H9 (cell line): ENCODE results near the gene DHX58. TPM values are rescaled to one million over a fixed set of nuclear protein-coding genes. Genes with fewer than 3 reads are reported as not detected.

ENCODE experiments used
- DNase-seq: peaks from one replicate; pipeline ENCODE4 v3.0.0-alpha.2; 2017
- H2AFZ ChIP-seq: one replicate; pipeline ENCODE4 v1.6.1; 2013; ENCODE audit warnings: mild to moderate bottlenecking, low read length, control low read depth, moderate library complexity
- H2AK5ac ChIP-seq: 2 replicates; pipeline ENCODE4 v1.6.1; 2013; ENCODE audit warnings: low read length, control low read depth, mixed read lengths; ENCODE audit not compliant: insufficient read length
- H2BK120ac ChIP-seq: one replicate; pipeline ENCODE4 v1.6.1; 2013; ENCODE audit warnings: low read depth, mild to moderate bottlenecking, low read length, control low read depth, inconsistent platforms; ENCODE audit not compliant: poor library complexity, severe bottlenecking
- H2BK12ac ChIP-seq: 2 replicates; pipeline ENCODE4 v1.6.1; 2013; ENCODE audit warnings: low read length, control low read depth, mixed read lengths, low read depth; ENCODE audit not compliant: insufficient read length
- H2BK15ac ChIP-seq: 2 replicates; pipeline ENCODE4 v1.6.1; 2013; ENCODE audit warnings: low read depth, low read length, control low read depth
- H2BK20ac ChIP-seq: one replicate; pipeline ENCODE4 v1.6.1; 2013; ENCODE audit warnings: low read depth, mild to moderate bottlenecking, low read length, control low read depth, inconsistent platforms; ENCODE audit not compliant: poor library complexity, severe bottlenecking
- H2BK5ac ChIP-seq: 2 replicates; pipeline ENCODE4 v1.6.1; 2013; ENCODE audit warnings: low read length, control low read depth, mixed read lengths; ENCODE audit not compliant: insufficient read length
- H3K14ac ChIP-seq: 2 replicates; pipeline ENCODE4 v1.6.1; 2013; ENCODE audit warnings: low read length, control low read depth; ENCODE audit not compliant: insufficient read depth
- H3K18ac ChIP-seq: 2 replicates; pipeline ENCODE4 v1.6.1; 2013; ENCODE audit warnings: low read depth, mild to moderate bottlenecking, mixed read lengths, low read length, control low read depth; ENCODE audit not compliant: insufficient read length
- H3K23ac ChIP-seq: 2 replicates; pipeline ENCODE4 v1.6.1; 2013; ENCODE audit warnings: low read length, control low read depth, mixed read lengths, low read depth; ENCODE audit not compliant: insufficient read length
- H3K23me2 ChIP-seq: 2 replicates; pipeline ENCODE4 v1.6.1; 2013; ENCODE audit warnings: low read depth, mild to moderate bottlenecking, mixed read lengths, low read length, control low read depth; ENCODE audit not compliant: insufficient read length, poor library complexity, severe bottlenecking
- H3K27ac ChIP-seq: 2 replicates; pipeline ENCODE4 v1.5.1; 2013; ENCODE audit warnings: low read length, control low read depth, mixed read lengths, low read depth; ENCODE audit not compliant: insufficient read length
- H3K27me3 ChIP-seq: 2 replicates; pipeline ENCODE4 v1.6.1; 2013; ENCODE audit warnings: low read length, control low read depth, inconsistent platforms; ENCODE audit not compliant: insufficient read depth
- H3K4ac ChIP-seq: 2 replicates; pipeline ENCODE4 v1.6.1; 2013; ENCODE audit warnings: low read depth, mild to moderate bottlenecking, control low read depth, inconsistent platforms, low read length, moderate library complexity
- H3K4me1 ChIP-seq: 2 replicates; pipeline ENCODE4 v1.6.1; 2013; ENCODE audit warnings: low read length, control low read depth, inconsistent platforms; ENCODE audit not compliant: insufficient read depth
- H3K4me2 ChIP-seq: 2 replicates; pipeline ENCODE4 v1.6.1; 2013; ENCODE audit warnings: low read length, control low read depth, mixed read lengths; ENCODE audit not compliant: insufficient read length, insufficient read depth
- H3K56ac ChIP-seq: 2 replicates; pipeline ENCODE4 v1.6.1; 2013; ENCODE audit warnings: low read depth, mild to moderate bottlenecking, mixed read lengths, low read length, control low read depth; ENCODE audit not compliant: insufficient read length
- H3K79me1 ChIP-seq: 2 replicates; pipeline ENCODE4 v1.6.1; 2013; ENCODE audit warnings: low read depth, mild to moderate bottlenecking, moderate library complexity, low read length, control low read depth, inconsistent platforms; ENCODE audit not compliant: insufficient read depth, poor library complexity, severe bottlenecking
- H3K79me2 ChIP-seq: 2 replicates; pipeline ENCODE4 v1.6.1; 2013; ENCODE audit warnings: low read length, control low read depth, inconsistent platforms; ENCODE audit not compliant: insufficient read depth
- H3K9ac ChIP-seq: 2 replicates; pipeline ENCODE4 v1.6.1; 2013; ENCODE audit warnings: low read length, control low read depth, mixed read lengths; ENCODE audit not compliant: insufficient read length; ENCODE audit errors: extremely low read depth
- H3K9me3 ChIP-seq: one replicate; pipeline ENCODE4 v1.6.1; 2013; ENCODE audit warnings: low read depth, low read length, inconsistent platforms; ENCODE audit not compliant: control insufficient read depth
- H3T11ph ChIP-seq: one replicate; pipeline ENCODE4 v1.6.1; 2013; ENCODE audit warnings: mild to moderate bottlenecking, low read length, control low read depth, inconsistent platforms
- H4K20me1 ChIP-seq: one replicate; pipeline ENCODE4 v1.6.1; 2013; ENCODE audit not compliant: control insufficient read depth, insufficient read length, insufficient read depth
- H4K5ac ChIP-seq: 2 replicates; pipeline ENCODE4 v1.6.1; 2013; ENCODE audit warnings: low read depth, mild to moderate bottlenecking, mixed read lengths, low read length, control low read depth; ENCODE audit not compliant: insufficient read length
- H4K8ac ChIP-seq: replicated peaks from 2 replicates; pipeline ENCODE4 v1.6.1; 2013; ENCODE audit warnings: low read length, control low read depth, mixed read lengths, low read depth; ENCODE audit not compliant: insufficient read length
- H4K91ac ChIP-seq: 2 replicates; pipeline ENCODE4 v1.6.1; 2013; ENCODE audit warnings: low read depth, mild to moderate bottlenecking, moderate library complexity, mixed read lengths, low read length, control low read depth; ENCODE audit not compliant: insufficient read length
- H3K27ac Mint-ChIP-seq, 3 experiments: 2 replicates in 2 of 3; 3 replicates in 1 of 3; pipeline ENCODE4 v1.8.0; 2020 to 2021; ENCODE audit warnings: mixed read lengths in 3 of 3, mild to moderate bottlenecking in 1 of 3, moderate library complexity in 1 of 3
- H3K27me3 Mint-ChIP-seq: 2 replicates; pipeline ENCODE4 v1.8.0; 2021; ENCODE audit warnings: low read depth, mild to moderate bottlenecking, moderate library complexity, mixed read lengths
- H3K36me3 Mint-ChIP-seq, 3 experiments: 2 replicates in 2 of 3; 3 replicates in 1 of 3; pipeline ENCODE4 v1.8.0; 2020 to 2021; ENCODE audit warnings: low read depth in 3 of 3, mixed read lengths in 3 of 3; ENCODE audit not compliant: insufficient read depth in 1 of 3
- H3K4me1 Mint-ChIP-seq, 2 experiments: 2 replicates each; pipeline ENCODE4 v1.8.0; 2020; ENCODE audit warnings: mixed read lengths in 2 of 2
- H3K4me3 Mint-ChIP-seq, 2 experiments: 2 replicates in 1 of 2; 3 replicates in 1 of 2; pipeline ENCODE4 v1.8.0; 2020 to 2021; ENCODE audit warnings: mild to moderate bottlenecking in 2 of 2, mixed read lengths in 2 of 2, moderate library complexity in 1 of 2
- H3K9me3 Mint-ChIP-seq, 2 experiments: 2 replicates in 1 of 2; 3 replicates in 1 of 2; pipeline ENCODE4 v1.8.0; 2020; ENCODE audit warnings: mild to moderate bottlenecking in 2 of 2, mixed read lengths in 2 of 2, moderate library complexity in 1 of 2
- CTCF ChIP-seq: fragments of 200-600 bp; sonication (generic); conservative IDR thresholded peaks from 3 replicates; pipeline ENCODE4 v1.8.0; 2021; ENCODE audit warnings: antibody characterized with exemption, mild to moderate bottlenecking
- WGBS: extraction: QIAGEN DNeasy Blood & Tissue Kit; methylation state at CpG from one replicate; pipeline ENCODE4 v1.1.7; 2013; ENCODE audit warnings: missing lambda C conversion rate, low lambda C conversion rate, mixed read lengths; ENCODE audit not compliant: insufficient read length; ENCODE audit errors: extremely low coverage; 5-methylcytosine and 5-hydroxymethylcytosine counted together
- total RNA-seq: library from RNA; stranded (reverse); gene quantifications from 2 replicates; pipeline ENCODE4 v1.2.1, GENCODE V29; 2021

Gene DHX58
- total RNA-seq, 1 experiment from 2014 or later, result 3.9 TPM

GRCh38 chr17:42136654-42137051 is 24.1 kb upstream of the DHX58 start:
- H4K8ac ChIP-seq, result no peak overlapping the region
- no peak overlapping the region for H4K5ac ChIP-seq
- no peak overlapping the region for H3K18ac ChIP-seq
- no peak overlapping the region for H2BK20ac ChIP-seq
- H3K27ac ChIP-seq, result peak overlapping the region; percentile 50
- DNase-seq, result no peak
- no peak overlapping the region for H2BK15ac ChIP-seq
- peaks cover 2% of the 10 kb centered on the region; the same call in 1 of the 2 replicates for H3K79me2 ChIP-seq
- H2AK5ac ChIP-seq, result no peak overlapping the region
- no peak overlapping the region for H3K14ac ChIP-seq
- no peak overlapping the region for H3K4ac ChIP-seq
- no peak overlapping the region for H2BK120ac ChIP-seq
- TF ChIP-seq CTCF, result no peak
- H2BK12ac ChIP-seq, result no peak overlapping the region
- H3K23ac ChIP-seq, result no peak overlapping the region
- WGBS, result no CpG with 5 or more reads among the region's 3 CpGs
- no peak overlapping the region for H3K56ac ChIP-seq
- no peak overlapping the region for H2AFZ ChIP-seq
- Mint-ChIP-seq H3K36me3 (peaks cover 0 to 19% (median 0%) of the 10 kb centered on the region in 3 experiments; a peak in 4 of 7 replicates), H3K27ac (peak overlapping the region in 2 of 3 experiments; percentile 57 to 90; a peak in 3 of 7 replicates), H3K9me3 (no peaks in the 10 kb centered on the region), H3K4me1 (peaks cover 26 to 40% of the 10 kb centered on the region in 2 experiments), H3K27me3 (no peaks in the 10 kb centered on the region), H3K4me3 (no peak overlapping the region)
- no peak overlapping the region for H3T11ph ChIP-seq
- H4K20me1 ChIP-seq, result no peaks in the 10 kb centered on the region
- H3K9me3 ChIP-seq, result no peaks in the 10 kb centered on the region
- H4K91ac ChIP-seq, result no peak overlapping the region
- H3K9ac ChIP-seq, result no peak overlapping the region
- peaks cover 5% of the 10 kb centered on the region; the same call in 1 of the 2 replicates for H3K4me1 ChIP-seq
- no peak overlapping the region for H3K4me2 ChIP-seq
- no peak overlapping the region for H2BK5ac ChIP-seq
- peaks cover 9% of the 10 kb centered on the region for H3K79me1 ChIP-seq
- H3K27me3 ChIP-seq, result no peaks in the 10 kb centered on the region
- no peaks in the 10 kb centered on the region for H3K23me2 ChIP-seq
